ENCODE data around the gene ECI1. TPM values are rescaled to one million over a fixed set of nuclear protein-coding genes. Genes with fewer than 3 reads are reported as not detected.

The ECI1 gene
- total and polyA plus RNA-seq, 2 of the 13 experiments (the other 11 are each of a cell fraction or from before 2014, with no cell fraction given) = 82.0 to 102 TPM

- H3K9ac ChIP-seq (ENCODE audit: insufficient read depth, low read depth, low read length) = no peak overlapping the region
- H3K4me3 ChIP-seq (replicated peaks in 1 of 3; ENCODE audit: insufficient read depth in 1 of 3, low read depth in 2 of 3, low read length in 3 of 3) = no peak overlapping the region
- BruUV-seq (replicated peaks) = no TSS peak
- no peak overlapping the region for H3K27ac ChIP-seq (ENCODE audit: extremely low read length, insufficient read depth, low read length)
- intact Hi-C loops (cut with micrococcal nuclease; ENCODE audit: unreplicated experiment) (no loop called here), in situ Hi-C loops (cut with HindIII; ENCODE audit: extremely low pct_ligation_motif_present, low pct_unique_long_range_greater_than_20kb) (no loop called here)
- H2AFZ ChIP-seq (ENCODE audit: low read length) = no peak overlapping the region
- FAIRE-seq (no peak), DNase-seq (ENCODE audit: low spot score) (no peak), ATAC-seq (no peak)
- peaks cover 23 to 43% of the 10 kb centered on the region in 2 experiments; a peak in 4 of 5 replicates for H3K36me3 ChIP-seq (replicated peaks in 1 of 2; ENCODE audit: control insufficient read depth in 1 of 2, insufficient read depth in 2 of 2, low read length in 2 of 2)
- TF ChIP-seq ATF7 (IDR thresholded peaks at IDR 0.05) (no peak), ATF7 (CRISPR knock-in tag; IDR thresholded peaks at IDR 0.05) (no peak), RBFOX2 (IDR thresholded peaks at IDR 0.05; ENCODE audit: low read depth, low read length) (peak; percentile 17; the same call in 1 of the 2 replicates), ZMAT5 (CRISPR knock-in tag; IDR thresholded peaks at IDR 0.05; ENCODE audit: borderline replicate concordance, low read depth) (no peak)
- 97% methylated on average over 15 of the region's 23 CpGs for WGBS (ENCODE audit: low lambda C conversion rate)
- ChIA-PET POLR2A (no interaction called here), CTCF (ENCODE audit: low intra/inter-chr PET ratio, low total read pairs) (no interaction called here)
- H3K4me1 ChIP-seq (ENCODE audit: insufficient read depth, low read length) = peaks cover 24% of the 10 kb centered on the region
- peaks cover 11% of the 10 kb centered on the region for H4K20me1 ChIP-seq (ENCODE audit: insufficient read depth, low read length)
- H3K9me3 ChIP-seq (ENCODE audit: low read length) = no peaks in the 10 kb centered on the region
- no peaks in the 10 kb centered on the region for H3K27me3 ChIP-seq (ENCODE audit: control insufficient read depth in 1 of 2, insufficient read depth in 2 of 2, low read length in 2 of 2)
- H3K4me2 ChIP-seq (ENCODE audit: low read depth, low read length) = no peak overlapping the region
- peaks cover 7% of the 10 kb centered on the region for H3K79me2 ChIP-seq (ENCODE audit: insufficient read depth, low read length)
Measured at GRCh38 chr16:2229632-2230250, 21.6 kb downstream of the ECI1 start.

- H3K4me2 ChIP-seq (ENCODE audit: low read depth, low read length) = no peak overlapping the region
- no peak overlapping the region for H3K27ac ChIP-seq (ENCODE audit: extremely low read length, insufficient read depth, low read length)
- H3K4me3 ChIP-seq (replicated peaks in 1 of 3; ENCODE audit: insufficient read depth in 1 of 3, low read depth in 2 of 3, low read length in 3 of 3) = no peak overlapping the region
- peaks cover 30% of the 10 kb centered on the region for H3K4me1 ChIP-seq (ENCODE audit: insufficient read depth, low read length)
- DNase-seq (ENCODE audit: low spot score) (no peak), FAIRE-seq (no peak), ATAC-seq (no peak)
- no peak overlapping the region for H3K9ac ChIP-seq (ENCODE audit: insufficient read depth, low read depth, low read length)
- WGBS (ENCODE audit: low lambda C conversion rate) = 94% methylated on average over 11 of the region's 12 CpGs
- no peak overlapping the region for H2AFZ ChIP-seq (ENCODE audit: low read length)
- intact Hi-C loops (cut with micrococcal nuclease; ENCODE audit: unreplicated experiment) (no loop called here), in situ Hi-C loops (cut with HindIII; ENCODE audit: extremely low pct_ligation_motif_present, low pct_unique_long_range_greater_than_20kb) (no loop called here)
- H3K36me3 ChIP-seq (replicated peaks in 1 of 2; ENCODE audit: control insufficient read depth in 1 of 2, insufficient read depth in 2 of 2, low read length in 2 of 2) = peaks cover 23 to 43% of the 10 kb centered on the region in 2 experiments; a peak in 4 of 5 replicates
- ChIA-PET CTCF (ENCODE audit: low intra/inter-chr PET ratio, low total read pairs) (no interaction called here), POLR2A (no interaction called here)
- H3K27me3 ChIP-seq (ENCODE audit: control insufficient read depth in 1 of 2, insufficient read depth in 2 of 2, low read length in 2 of 2) = no peaks in the 10 kb centered on the region
- BruUV-seq (replicated peaks) = no TSS peak
- H3K9me3 ChIP-seq (ENCODE audit: low read length) = no peaks in the 10 kb centered on the region
- peaks cover 11% of the 10 kb centered on the region for H4K20me1 ChIP-seq (ENCODE audit: insufficient read depth, low read length)
- H3K79me2 ChIP-seq (ENCODE audit: insufficient read depth, low read length) = peaks cover 12% of the 10 kb centered on the region
- TF ChIP-seq ZFP82 (CRISPR knock-in tag; IDR thresholded peaks at IDR 0.05; ENCODE audit: borderline replicate concordance) (no peak), TFAP4 (IDR thresholded peaks at IDR 0.05; ENCODE audit: borderline replicate concordance, low read depth) (no peak), ZNF276 (CRISPR knock-in tag; IDR thresholded peaks at IDR 0.05; ENCODE audit: low read depth) (no peak), TFE3 (CRISPR knock-in tag; IDR thresholded peaks at IDR 0.05) (no peak), THAP9 (CRISPR knock-in tag; IDR thresholded peaks at IDR 0.05; ENCODE audit: borderline replicate concordance) (no peak), DPF2 (CRISPR knock-in tag; IDR thresholded peaks at IDR 0.05; ENCODE audit: borderline replicate concordance, low read depth) (no peak)
Measured at GRCh38 chr16:2229091-2229490, 22.3 kb downstream of the ECI1 start.

Measured in HepG2 (cell line).